Keratinocyte (primary cell): ENCODE results near the gene KRTAP2-2. TPM values are rescaled to one million over a fixed set of nuclear protein-coding genes. Genes with fewer than 3 reads are reported as not detected.

Source experiments
- DNase-seq: peaks from one replicate; pipeline ENCODE4 v3.0.0-alpha.2; 2011; ENCODE audit warnings: low read depth, missing footprints, low spot score
- FAIRE-seq: peaks from 2 replicates; lab custom pipeline; 2011; peaks lifted over from hg19 to GRCh38; lab: Jason Lieb, UNC
- H2AFZ ChIP-seq: 2 replicates; pipeline ENCODE4 v1.6.0; 2012; ENCODE audit warnings: low read length, control low read depth, inconsistent platforms; ENCODE audit not compliant: control insufficient read depth
- H3K27ac ChIP-seq: 2 replicates; pipeline ENCODE4 v1.5.1; 2011; ENCODE audit warnings: low read length; ENCODE audit not compliant: control insufficient read depth, insufficient read depth
- H3K27me3 ChIP-seq: 3 replicates; pipeline ENCODE4 v1.6.0; 2011; ENCODE audit warnings: low read length; ENCODE audit not compliant: control insufficient read depth, insufficient read depth; ENCODE audit errors: extremely low read depth
- H3K36me3 ChIP-seq, 2 experiments: 2 replicates in 1 of 2; 3 replicates in 1 of 2; pipeline ENCODE4 v1.5.1; 2011; ENCODE audit warnings: low read length in 2 of 2, mild to moderate bottlenecking in 1 of 2; ENCODE audit not compliant: control insufficient read depth in 2 of 2, insufficient read depth in 2 of 2; ENCODE audit errors: extremely low read depth in 1 of 2
- H3K4me1 ChIP-seq: 3 replicates; pipeline ENCODE4 v1.5.1; 2011; ENCODE audit warnings: low read length; ENCODE audit not compliant: control insufficient read depth, insufficient read depth; ENCODE audit errors: extremely low read depth
- H3K4me2 ChIP-seq: 3 replicates; pipeline ENCODE4 v1.6.0; 2011; ENCODE audit warnings: low read depth, low read length; ENCODE audit not compliant: control insufficient read depth, insufficient read depth; ENCODE audit errors: extremely low read depth
- H3K4me3 ChIP-seq, 3 experiments: fragments of 200-600 bp in 1 of 3; sonication (generic) in 1 of 3; 2 replicates in 2 of 3; 3 replicates in 1 of 3; pipeline ENCODE4 v1.5.1; 2011 to 2016; ENCODE audit warnings: low read length in 3 of 3, mild to moderate bottlenecking in 3 of 3, control low read depth in 2 of 3, inconsistent platforms in 1 of 3, low read depth in 1 of 3, mixed read lengths in 1 of 3, mixed run types in 1 of 3, moderate library complexity in 1 of 3; ENCODE audit not compliant: control insufficient read depth in 2 of 3, insufficient read depth in 2 of 3; ENCODE audit errors: extremely low read depth in 1 of 3
- H3K79me2 ChIP-seq: 2 replicates; pipeline ENCODE4 v1.6.0; 2012; ENCODE audit warnings: low read length; ENCODE audit not compliant: control insufficient read depth, insufficient read depth
- H3K9ac ChIP-seq: 3 replicates; pipeline ENCODE4 v1.6.0; 2011; ENCODE audit warnings: low read length; ENCODE audit not compliant: control insufficient read depth, insufficient read depth; ENCODE audit errors: extremely low read depth
- H3K9me1 ChIP-seq: 3 replicates; pipeline ENCODE4 v1.6.0; 2011; ENCODE audit warnings: low read length; ENCODE audit not compliant: control insufficient read depth, insufficient read depth; ENCODE audit errors: extremely low read depth
- H3K9me3 ChIP-seq: 2 replicates; pipeline ENCODE4 v1.5.1; 2012; ENCODE audit warnings: low read depth, low read length; ENCODE audit not compliant: control insufficient read depth
- H4K20me1 ChIP-seq: 3 replicates; pipeline ENCODE4 v1.6.0; 2011; ENCODE audit warnings: low read length; ENCODE audit not compliant: control insufficient read depth, insufficient read depth; ENCODE audit errors: extremely low read depth
- CTCF ChIP-seq, 3 experiments: IDR thresholded peaks in 1 of 3; conservative IDR thresholded peaks in 1 of 3; optimal IDR thresholded peaks in 1 of 3; 2 replicates in 2 of 3; 3 replicates in 1 of 3; pipeline versions ENCODE3 to v1.5.1; 2011; ENCODE audit warnings: low read length in 3 of 3, mild to moderate bottlenecking in 3 of 3, moderate library complexity in 2 of 3, control low read depth in 1 of 3, inconsistent platforms in 1 of 3; ENCODE audit not compliant: insufficient read depth in 2 of 3; ENCODE audit errors: extremely low read depth in 1 of 3
- EZH2 ChIP-seq: IDR thresholded peaks from one replicate; pipeline ENCODE4 v1.6.1; 2012; ENCODE audit warnings: inconsistent platforms, mild to moderate bottlenecking, low read length, moderate library complexity
- dilution Hi-C: fragments of 300-500 bp; cut with MboI; formaldehyde crosslinking; loops from one replicate; pipeline ENCODE4 v1.7.0; 2020; ENCODE audit warnings: low sequenced_read_pairs; ENCODE audit not compliant: extremely low pct_ligation_motif_present
- polyA plus RNA-seq, 5 experiments: library from polyadenylated mRNA; depleted of rRNA in 3 of 5; stranded (reverse) in 3 of 5; stranded (forward) in 1 of 5; unstranded in 1 of 5; fragments of >200 nt; gene quantifications; 1 replicate in 1 of 5; 2 replicates in 3 of 5; 3 replicates in 1 of 5; pipeline versions ENCODE4 v1.2.1 to v1.2.3, GENCODE V29; 2011 to 2012; ENCODE audit warnings: missing spikeins in 2 of 5, low read depth in 1 of 5, low replicate concordance in 1 of 5

KRTAP2-2 gene
- polyA plus RNA-seq, 1 donor (not counting 4 experiments of a cell fraction or from before 2014, with no cell fraction given): not detected

GRCh38 chr17:41064301-41064700 lies 9.3 kb upstream of the KRTAP2-2 start:
- H3K4me1 ChIP-seq: peaks cover 45% of the 10 kb centered on the region
- TF ChIP-seq EZH2 (no peak), CTCF (optimal IDR thresholded peaks at IDR 0.05 in 1 of 3, IDR thresholded peaks at IDR 0.05 in 1 of 3, conservative IDR thresholded peaks at IDR 0.05 in 1 of 3; ENCODE audit: extremely low read depth in 1 of 3, insufficient read depth in 2 of 3, low read length in 3 of 3) (no peak)
- FAIRE-seq: no peak
- H2AFZ ChIP-seq: no peak overlapping the region
- no peak overlapping the region for H3K4me3 ChIP-seq
- H3K27me3 ChIP-seq: no peaks in the 10 kb centered on the region
- no peaks in the 10 kb centered on the region for H3K9me3 ChIP-seq
- H3K27ac ChIP-seq: no peak overlapping the region
- no peaks in the 10 kb centered on the region for H4K20me1 ChIP-seq
- no peak overlapping the region for H3K4me2 ChIP-seq
- no peaks in the 10 kb centered on the region for H3K79me2 ChIP-seq
- no peak overlapping the region for H3K9ac ChIP-seq
- no peak for DNase-seq
- H3K9me1 ChIP-seq: no peaks in the 10 kb centered on the region
- dilution Hi-C loops: no loop called here
- H3K36me3 ChIP-seq: no peaks in the 10 kb centered on the region

- no peak overlapping the region for H2AFZ ChIP-seq
- DNase-seq: no peak
- TF ChIP-seq CTCF (optimal IDR thresholded peaks at IDR 0.05 in 1 of 3, IDR thresholded peaks at IDR 0.05 in 1 of 3, conservative IDR thresholded peaks at IDR 0.05 in 1 of 3; ENCODE audit: extremely low read depth in 1 of 3, insufficient read depth in 2 of 3, low read length in 3 of 3) (no peak), EZH2 (no peak)
- no peak overlapping the region for H3K4me3 ChIP-seq
- H3K4me2 ChIP-seq: no peak overlapping the region
- dilution Hi-C loops: no loop called here
- no peaks in the 10 kb centered on the region for H3K9me1 ChIP-seq
- H3K27me3 ChIP-seq: no peaks in the 10 kb centered on the region
- no peak overlapping the region for H3K9ac ChIP-seq
- no peak overlapping the region for H3K27ac ChIP-seq
- H3K36me3 ChIP-seq: no peaks in the 10 kb centered on the region
- no peaks in the 10 kb centered on the region for H3K9me3 ChIP-seq
- peaks cover 46% of the 10 kb centered on the region for H3K4me1 ChIP-seq
- peak; percentile 9 for FAIRE-seq
- no peaks in the 10 kb centered on the region for H3K79me2 ChIP-seq
- H4K20me1 ChIP-seq: no peaks in the 10 kb centered on the region
Measured at GRCh38 chr17:41063449-41063848, 8.4 kb upstream of the KRTAP2-2 start.
